Measurements from ENCODE around the gene PLXNA4.

The PLXNA4 gene

GRCh38 chr7:132242192-132242812, 334.0 kb downstream of the PLXNA4 start:
- Histone ChIP-seq H3K36me3 (no peaks in the 10 kb centered on the region; the same call in 1 of the 2 replicates), H3K27me3 (no peaks in the 10 kb centered on the region), H3K4me3 (ENCODE audit: low read depth, low read length) (no peak overlapping the region), H3K9me3 (no peaks in the 10 kb centered on the region), H3K4me1 (peaks cover 15% of the 10 kb centered on the region)
- DNase-seq = no peak
- TF ChIP-seq CTCF (IDR thresholded peaks at IDR 0.05; ENCODE audit: low read depth, low read length) = no peak

- no peak for DNase-seq
- no peak for TF ChIP-seq CTCF (IDR thresholded peaks at IDR 0.05; ENCODE audit: low read depth, low read length)
- Histone ChIP-seq H3K36me3 (no peaks in the 10 kb centered on the region; the same call in 1 of the 2 replicates), H3K4me1 (peaks cover 15% of the 10 kb centered on the region), H3K4me3 (ENCODE audit: low read depth, low read length) (no peak overlapping the region), H3K27me3 (no peaks in the 10 kb centered on the region), H3K9me3 (no peaks in the 10 kb centered on the region)
Observed at GRCh38 chr7:132240821-132241422, 335.3 kb downstream of the PLXNA4 start.

- H3K36me3 ChIP-seq = no peaks in the 10 kb centered on the region
- no peaks in the 10 kb centered on the region for H3K9me3 ChIP-seq
- H3K4me3 ChIP-seq (ENCODE audit: low read depth, low read length) = no peak overlapping the region
- peaks cover 15% of the 10 kb centered on the region for H3K4me1 ChIP-seq
- no peaks in the 10 kb centered on the region for H3K27me3 ChIP-seq
- no peak for TF ChIP-seq CTCF (IDR thresholded peaks at IDR 0.05; ENCODE audit: low read depth, low read length)
- DNase-seq = peak; percentile 33
Observed at GRCh38 chr7:132240262-132240661, 336.0 kb downstream of the PLXNA4 start.

GRCh38 chr7:132239422-132239994, 336.8 kb downstream of the PLXNA4 start:
- no peak for DNase-seq
- no peak for TF ChIP-seq CTCF (IDR thresholded peaks at IDR 0.05; ENCODE audit: low read depth, low read length)
- no peaks in the 10 kb centered on the region for H3K36me3 ChIP-seq
- H3K27me3 ChIP-seq = no peaks in the 10 kb centered on the region
- H3K4me3 ChIP-seq (ENCODE audit: low read depth, low read length) = no peak overlapping the region
- H3K4me1 ChIP-seq = peaks cover 15% of the 10 kb centered on the region
- H3K9me3 ChIP-seq = no peaks in the 10 kb centered on the region

GRCh38 chr7:132234711-132235110, 341.6 kb downstream of the PLXNA4 start:
- H3K4me1 ChIP-seq = no peaks in the 10 kb centered on the region
- no peaks in the 10 kb centered on the region for H3K9me3 ChIP-seq
- H3K4me3 ChIP-seq (ENCODE audit: low read depth, low read length) = no peak overlapping the region
- no peak for DNase-seq
- H3K27me3 ChIP-seq = no peaks in the 10 kb centered on the region
- TF ChIP-seq CTCF (IDR thresholded peaks at IDR 0.05; ENCODE audit: low read depth, low read length) = no peak
- no peaks in the 10 kb centered on the region for H3K36me3 ChIP-seq

- DNase-seq = no peak
- no peaks in the 10 kb centered on the region for H3K27me3 ChIP-seq
- H3K4me1 ChIP-seq = no peaks in the 10 kb centered on the region
- H3K4me3 ChIP-seq (ENCODE audit: low read depth, low read length) = no peak overlapping the region
- H3K36me3 ChIP-seq = peaks cover under 1% of the 10 kb centered on the region; the same call in 1 of the 2 replicates
- TF ChIP-seq CTCF (IDR thresholded peaks at IDR 0.05; ENCODE audit: low read depth, low read length) = no peak
- no peaks in the 10 kb centered on the region for H3K9me3 ChIP-seq
Observed at GRCh38 chr7:132232406-132232805, 343.9 kb downstream of the PLXNA4 start.
